Duodenal mucosa (tissue), 2 donors: ENCODE data around the gene SETX.

Experiments used
- H3K27ac ChIP-seq: one replicate; pipeline ENCODE4 v1.7.0; 2013; ENCODE audit warnings: low read depth, low read length
- H3K27me3 ChIP-seq, 2 donors: one replicate each; pipeline ENCODE4 v1.7.0; 2013; ENCODE audit warnings: low read length in 2 of 2, control low read depth in 1 of 2; ENCODE audit not compliant: insufficient read depth in 2 of 2, control insufficient read depth in 1 of 2
- H3K36me3 ChIP-seq, 2 donors: one replicate each; pipeline ENCODE4 v1.7.0; 2013; ENCODE audit warnings: low read length in 2 of 2, control low read depth in 1 of 2; ENCODE audit not compliant: insufficient read depth in 2 of 2, control insufficient read depth in 1 of 2
- H3K4me1 ChIP-seq, 2 donors: one replicate each; pipeline ENCODE4 v1.7.0; 2013; ENCODE audit warnings: low read length in 2 of 2, control low read depth in 1 of 2; ENCODE audit not compliant: insufficient read depth in 2 of 2, control insufficient read depth in 1 of 2
- H3K4me3 ChIP-seq, 2 donors: one replicate each; pipeline ENCODE4 v1.7.0; 2013; ENCODE audit warnings: low read length in 2 of 2, low read depth in 1 of 2
- H3K9ac ChIP-seq, 2 donors: one replicate each; pipeline ENCODE4 v1.7.0; 2013; ENCODE audit warnings: low read length in 2 of 2, low read depth in 1 of 2
- H3K9me3 ChIP-seq, 2 donors: one replicate each; pipeline ENCODE4 v1.7.0; 2013; ENCODE audit warnings: low read length in 2 of 2, control low read depth in 1 of 2; ENCODE audit not compliant: control insufficient read depth in 1 of 2

SETX gene

GRCh38 chr9:132241840-132242620 lies 112.8 kb downstream of the SETX start:
- H3K27ac ChIP-seq = no peak overlapping the region
- H3K4me3 ChIP-seq = peak overlapping the region; percentile 70 to 81
- H3K27me3 ChIP-seq = peaks cover 17 to 24% of the 10 kb centered on the region in 2 donors
- H3K9ac ChIP-seq = peak overlapping the region in 1 of 2 donors; percentile 52
- H3K9me3 ChIP-seq = no peaks in the 10 kb centered on the region
- H3K4me1 ChIP-seq = peaks cover 9 to 14% of the 10 kb centered on the region in 2 donors
- no peaks in the 10 kb centered on the region for H3K36me3 ChIP-seq

DNA sequence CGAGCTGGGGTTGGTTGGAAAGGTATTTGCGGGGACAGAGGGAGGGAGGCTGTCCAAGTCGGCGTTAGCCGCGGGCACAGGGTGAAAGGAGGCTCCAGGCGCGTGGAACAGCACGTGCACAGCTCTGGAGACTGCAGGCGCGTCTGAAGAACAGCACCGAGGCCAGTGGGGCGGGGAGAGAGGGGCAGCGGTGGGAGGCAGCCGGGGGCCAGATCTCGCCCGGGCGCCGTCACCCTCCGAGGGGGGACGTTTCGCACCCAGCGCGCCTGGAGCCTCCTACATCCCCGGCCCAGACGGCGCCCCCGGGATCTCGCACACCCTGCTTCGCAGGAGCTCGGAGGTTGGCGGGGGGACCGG lies 113.3 kb downstream of the SETX start:
- Histone ChIP-seq H3K27me3 (peaks cover 17 to 21% of the 10 kb centered on the region in 2 donors), H3K36me3 (no peaks in the 10 kb centered on the region), H3K9ac (peak overlapping the region in 1 of 2 donors; percentile 38), H3K27ac (peak overlapping the region; percentile 10), H3K9me3 (no peaks in the 10 kb centered on the region), H3K4me1 (peaks cover 9 to 14% of the 10 kb centered on the region in 2 donors), H3K4me3 (peak overlapping the region; percentile 70 to 81)

- peak overlapping the region in 1 of 2 donors; percentile 38 for H3K9ac ChIP-seq
- H3K27me3 ChIP-seq = peaks cover 17 to 21% of the 10 kb centered on the region in 2 donors
These were observed 113.8 kb downstream of the SETX start for GRCh38 chr9:132240841-132241482.

GRCh38 chr9:132239999-132240840 lies 114.6 kb downstream of the SETX start:
- Histone ChIP-seq H3K27ac (no peak overlapping the region), H3K9me3 (no peaks in the 10 kb centered on the region), H3K4me3 (peak overlapping the region; percentile 56 to 68), H3K27me3 (peaks cover 14 to 16% of the 10 kb centered on the region in 2 donors), H3K4me1 (peaks cover 9 to 14% of the 10 kb centered on the region in 2 donors), H3K9ac (no peak overlapping the region), H3K36me3 (no peaks in the 10 kb centered on the region)

More at GRCh38 chr9:132240841-132241482, 113.8 kb downstream of the SETX start:
- H3K27ac ChIP-seq = no peak overlapping the region
- no peaks in the 10 kb centered on the region for H3K9me3 ChIP-seq
- H3K4me3 ChIP-seq = peak overlapping the region; percentile 70 to 81
- peaks cover 9 to 14% of the 10 kb centered on the region in 2 donors for H3K4me1 ChIP-seq
- H3K36me3 ChIP-seq = no peaks in the 10 kb centered on the region

DNA sequence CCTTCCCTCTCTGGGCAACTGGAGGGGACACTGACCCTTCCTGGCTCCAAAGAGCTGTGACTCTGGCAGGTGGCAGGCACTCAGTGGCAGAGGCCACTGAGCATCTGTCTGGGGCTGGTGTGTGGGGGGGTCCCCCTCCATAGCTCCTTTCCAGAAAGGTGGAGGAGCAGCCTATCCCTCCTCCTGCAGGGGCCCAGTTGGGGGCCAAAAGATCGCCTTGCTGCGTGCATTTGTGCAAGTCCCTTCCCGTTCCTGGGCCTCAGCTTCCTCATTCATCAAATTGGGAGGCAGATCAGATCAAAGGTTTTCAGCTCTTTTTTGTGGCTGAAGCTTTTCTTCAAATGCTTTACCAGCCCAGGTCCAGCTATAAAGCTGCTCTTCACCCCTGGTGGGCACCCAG lies 115.3 kb downstream of the SETX start:
- no peaks in the 10 kb centered on the region for H3K9me3 ChIP-seq
- no peak overlapping the region for H3K27ac ChIP-seq
- H3K4me1 ChIP-seq = peaks cover 9 to 14% of the 10 kb centered on the region in 2 donors
- H3K9ac ChIP-seq = no peak overlapping the region
- peaks cover 11 to 13% of the 10 kb centered on the region in 2 donors for H3K27me3 ChIP-seq
- H3K4me3 ChIP-seq = no peak overlapping the region
- no peaks in the 10 kb centered on the region for H3K36me3 ChIP-seq

DNA sequence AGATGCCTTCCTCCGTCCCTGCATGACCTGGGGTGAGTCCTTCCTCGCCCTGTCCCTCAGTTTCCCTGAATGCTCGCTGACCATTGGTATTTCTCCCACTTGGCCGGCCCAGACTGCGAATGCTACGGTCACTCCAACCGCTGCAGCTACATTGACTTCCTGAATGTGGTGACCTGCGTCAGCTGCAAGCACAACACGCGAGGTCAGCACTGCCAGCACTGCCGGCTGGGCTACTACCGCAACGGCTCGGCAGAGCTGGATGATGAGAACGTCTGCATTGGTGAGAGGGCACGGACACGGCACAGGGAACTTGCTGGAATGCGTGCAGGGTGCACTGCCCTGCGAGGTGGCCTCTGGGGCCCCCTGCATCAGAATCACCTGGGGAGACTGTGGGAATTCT lies 115.8 kb downstream of the SETX start:
- no peak overlapping the region for H3K27ac ChIP-seq
- H3K9me3 ChIP-seq = no peaks in the 10 kb centered on the region
- no peaks in the 10 kb centered on the region for H3K36me3 ChIP-seq
- H3K9ac ChIP-seq = no peak overlapping the region
- H3K4me1 ChIP-seq = peaks cover 9 to 14% of the 10 kb centered on the region in 2 donors
- H3K4me3 ChIP-seq = no peak overlapping the region
- H3K27me3 ChIP-seq = peaks cover 10 to 11% of the 10 kb centered on the region in 2 donors

- no peak overlapping the region for H3K9ac ChIP-seq
- H3K27ac ChIP-seq = no peak overlapping the region
- no peaks in the 10 kb centered on the region for H3K36me3 ChIP-seq
- no peak overlapping the region for H3K4me3 ChIP-seq
- H3K9me3 ChIP-seq = no peaks in the 10 kb centered on the region
- peaks cover 3 to 10% of the 10 kb centered on the region in 2 donors for H3K27me3 ChIP-seq
- peaks cover 9 to 14% of the 10 kb centered on the region in 2 donors for H3K4me1 ChIP-seq
These were observed 116.5 kb downstream of the SETX start for GRCh38 chr9:132238026-132238972.

DNA sequence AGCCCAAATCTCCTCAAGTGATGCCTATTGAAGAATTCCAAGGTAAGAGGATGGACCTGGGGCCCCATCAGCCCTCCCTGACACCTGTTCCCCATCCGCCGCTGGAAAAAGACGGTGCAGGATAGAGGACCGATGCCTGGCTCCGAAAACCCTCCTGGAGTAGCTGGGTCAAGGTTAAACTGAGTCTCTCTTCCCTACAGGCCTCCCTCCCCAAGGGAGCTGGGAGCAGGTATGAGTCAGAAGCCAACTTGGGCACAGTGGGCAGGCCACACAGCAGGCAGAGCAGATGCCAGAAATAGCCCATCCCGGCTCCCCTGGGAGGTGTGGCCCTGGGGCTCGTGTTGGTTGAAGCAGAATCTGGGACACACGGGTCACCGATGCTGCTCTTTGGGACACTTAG lies 117.3 kb downstream of the SETX start:
- Histone ChIP-seq H3K4me1 (peaks cover 2 to 9% of the 10 kb centered on the region in 2 donors), H3K4me3 (no peak overlapping the region), H3K27me3 (peaks cover 2 to 3% of the 10 kb centered on the region in 2 donors), H3K9ac (no peak overlapping the region), H3K36me3 (no peaks in the 10 kb centered on the region), H3K27ac (no peak overlapping the region), H3K9me3 (no peaks in the 10 kb centered on the region)

- no peaks in the 10 kb centered on the region for H3K9me3 ChIP-seq
- no peak overlapping the region for H3K27ac ChIP-seq
- H3K36me3 ChIP-seq = no peaks in the 10 kb centered on the region
- H3K27me3 ChIP-seq = peaks cover 0 to 3% of the 10 kb centered on the region in 2 donors
- H3K4me3 ChIP-seq = no peak overlapping the region
- H3K4me1 ChIP-seq = peaks cover 0 to 8% of the 10 kb centered on the region in 2 donors
- no peak overlapping the region for H3K9ac ChIP-seq
These were observed 118.0 kb downstream of the SETX start for GRCh38 chr9:132236662-132237311.
